ENCODE results near the gene SINHCAF.

The SINHCAF gene

GRCh38 chr12:31231611-31232360 lies 94.2 kb downstream of the SINHCAF start:
- TF ChIP-seq ZNF274 (IDR thresholded peaks at IDR 0.05; ENCODE audit: low read depth, low read length), result no peak

More at GRCh38 chr12:31231611-31232360, 94.2 kb downstream of the SINHCAF start:
- H3K4me3 ChIP-seq (ENCODE audit: low read length), result no peak overlapping the region

Data from GM08714 (cell line).